ENCODE results near the gene TOMM20.

The TOMM20 gene

DNA sequence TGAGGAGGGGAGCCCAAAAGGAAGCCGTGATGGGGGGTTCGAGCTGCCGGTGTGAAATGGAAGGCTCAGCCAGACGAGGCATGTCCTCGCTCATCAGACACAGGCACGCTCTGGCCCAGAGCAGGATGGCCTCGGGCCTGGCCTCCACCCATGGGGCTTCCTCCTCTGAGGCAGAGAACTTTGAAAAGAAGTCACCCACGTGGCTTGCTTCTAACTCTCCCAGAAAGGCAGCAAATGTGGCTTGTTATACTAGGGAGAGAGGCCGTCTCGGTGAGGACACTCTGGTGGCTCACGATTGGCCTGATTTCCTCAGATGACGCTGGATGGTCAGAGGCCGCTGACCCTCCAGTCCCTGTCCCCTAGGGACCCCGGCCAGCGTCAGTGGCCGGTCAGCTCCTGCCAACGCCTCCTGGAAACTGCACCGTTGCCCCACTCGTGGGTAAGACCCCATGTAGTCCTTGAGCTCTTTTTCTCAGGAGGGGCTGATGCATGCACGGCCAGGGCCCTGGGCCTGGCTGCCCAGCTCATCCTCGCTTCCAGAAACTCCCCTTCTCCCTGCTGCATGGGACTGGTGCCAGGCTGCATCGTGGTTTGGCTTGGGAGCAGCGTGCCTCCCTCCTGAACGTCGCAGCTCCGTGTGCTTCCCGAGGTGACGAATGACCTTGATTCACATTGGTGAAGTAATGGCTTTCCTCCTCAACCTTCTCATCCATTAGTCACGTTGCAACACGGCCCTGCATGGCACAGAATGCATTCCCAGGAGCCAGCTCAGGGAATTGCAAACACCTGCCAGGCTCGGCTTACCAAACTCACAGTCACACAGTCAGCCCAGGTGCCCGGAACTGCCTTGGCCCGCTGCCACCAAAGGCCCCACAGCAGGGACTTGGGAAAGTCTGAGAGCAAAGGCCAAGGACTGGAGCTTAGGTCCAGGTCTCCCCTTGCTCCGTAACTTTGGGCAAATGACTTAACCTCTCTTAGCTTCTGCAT, 58.8 kb downstream of the TOMM20 start:
- Histone ChIP-seq H3K79me2 (ENCODE audit: low read length) (no peaks in the 10 kb centered on the region), H3K27me3 (replicated peaks; ENCODE audit: insufficient read depth, low read length) (no peaks in the 10 kb centered on the region), H3K27ac (ENCODE audit: low read length) (no peak overlapping the region), H4K20me1 (ENCODE audit: insufficient read depth, low read length) (no peaks in the 10 kb centered on the region), H3K9ac (ENCODE audit: low read length) (no peak overlapping the region), H3K9me3 (replicated peaks; ENCODE audit: insufficient read depth, low read length) (no peaks in the 10 kb centered on the region), H2AFZ (ENCODE audit: low read length) (no peak overlapping the region), H3K4me1 (ENCODE audit: low read length) (peaks cover 20% of the 10 kb centered on the region), H3K36me3 (replicated peaks; ENCODE audit: insufficient read depth, low read length) (no peaks in the 10 kb centered on the region), H3K9me2 (replicated peaks; ENCODE audit: insufficient read depth, low read length) (no peaks in the 10 kb centered on the region), H3F3A (ENCODE audit: insufficient read depth, low read length) (peaks cover 19% of the 10 kb centered on the region), H3K4me3 (ENCODE audit: low read length) (no peak overlapping the region), H3K4me2 (ENCODE audit: low read depth, low read length) (no peak overlapping the region)
- no peak for DNase-seq
- TF ChIP-seq, protein P1, sequence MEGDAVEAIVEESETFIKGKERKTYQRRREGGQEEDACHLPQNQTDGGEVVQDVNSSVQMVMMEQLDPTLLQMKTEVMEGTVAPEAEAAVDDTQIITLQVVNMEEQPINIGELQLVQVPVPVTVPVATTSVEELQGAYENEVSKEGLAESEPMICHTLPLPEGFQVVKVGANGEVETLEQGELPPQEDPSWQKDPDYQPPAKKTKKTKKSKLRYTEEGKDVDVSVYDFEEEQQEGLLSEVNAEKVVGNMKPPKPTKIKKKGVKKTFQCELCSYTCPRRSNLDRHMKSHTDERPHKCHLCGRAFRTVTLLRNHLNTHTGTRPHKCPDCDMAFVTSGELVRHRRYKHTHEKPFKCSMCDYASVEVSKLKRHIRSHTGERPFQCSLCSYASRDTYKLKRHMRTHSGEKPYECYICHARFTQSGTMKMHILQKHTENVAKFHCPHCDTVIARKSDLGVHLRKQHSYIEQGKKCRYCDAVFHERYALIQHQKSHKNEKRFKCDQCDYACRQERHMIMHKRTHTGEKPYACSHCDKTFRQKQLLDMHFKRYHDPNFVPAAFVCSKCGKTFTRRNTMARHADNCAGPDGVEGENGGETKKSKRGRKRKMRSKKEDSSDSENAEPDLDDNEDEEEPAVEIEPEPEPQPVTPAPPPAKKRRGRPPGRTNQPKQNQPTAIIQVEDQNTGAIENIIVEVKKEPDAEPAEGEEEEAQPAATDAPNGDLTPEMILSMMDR (IDR thresholded peaks at IDR 0.05; ENCODE audit: low read length) = no peak
- TF ChIP-seq EZH2 (optimal IDR thresholded peaks at IDR 0.05; ENCODE audit: low read depth, low read length) (no peak), EZH2phosphoT487 (IDR thresholded peaks at IDR 0.05; ENCODE audit: low read length) (no peak)

DNA sequence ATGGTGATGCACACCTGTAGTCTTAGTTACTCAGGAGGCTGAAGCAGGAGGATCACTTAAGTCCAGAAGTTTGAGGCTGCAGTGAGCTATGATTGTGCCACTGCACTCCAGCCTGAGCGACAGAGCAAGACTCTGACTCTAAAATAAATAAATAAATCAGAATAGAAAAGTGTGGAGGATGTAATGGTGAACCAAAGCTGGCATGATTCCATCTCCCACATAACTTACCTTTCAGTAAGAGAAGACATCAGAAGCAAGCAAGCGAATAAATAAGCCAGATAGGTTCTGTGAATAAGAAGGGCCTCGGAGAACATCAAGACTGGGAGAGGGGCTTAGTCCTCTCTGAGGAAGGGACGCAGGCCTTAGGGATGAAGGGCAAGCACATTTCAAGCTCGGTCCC, 59.5 kb downstream of the TOMM20 start:
- H3K4me2 ChIP-seq (ENCODE audit: low read depth, low read length) = no peak overlapping the region
- no peak for TF ChIP-seq EZH2 (optimal IDR thresholded peaks at IDR 0.05; ENCODE audit: low read depth, low read length)
- TF ChIP-seq, protein P1 (IDR thresholded peaks at IDR 0.05; ENCODE audit: low read length) = no peak
- no peak for TF ChIP-seq EZH2phosphoT487 (IDR thresholded peaks at IDR 0.05; ENCODE audit: low read length)
- no peaks in the 10 kb centered on the region for H3K36me3 ChIP-seq (replicated peaks; ENCODE audit: insufficient read depth, low read length)
- no peaks in the 10 kb centered on the region for H4K20me1 ChIP-seq (ENCODE audit: insufficient read depth, low read length)
- H3K4me1 ChIP-seq (ENCODE audit: low read length) = peaks cover 13% of the 10 kb centered on the region
- H3K9me3 ChIP-seq (replicated peaks; ENCODE audit: insufficient read depth, low read length) = no peaks in the 10 kb centered on the region
- no peak for DNase-seq
- no peaks in the 10 kb centered on the region for H3K9me2 ChIP-seq (replicated peaks; ENCODE audit: insufficient read depth, low read length)
- no peak overlapping the region for H3K4me3 ChIP-seq (ENCODE audit: low read length)
- H3F3A ChIP-seq (ENCODE audit: insufficient read depth, low read length) = peaks cover 12% of the 10 kb centered on the region
- no peaks in the 10 kb centered on the region for H3K27me3 ChIP-seq (replicated peaks; ENCODE audit: insufficient read depth, low read length)
- no peak overlapping the region for H3K9ac ChIP-seq (ENCODE audit: low read length)
- no peaks in the 10 kb centered on the region for H3K79me2 ChIP-seq (ENCODE audit: low read length)
- no peak overlapping the region for H2AFZ ChIP-seq (ENCODE audit: low read length)
- no peak overlapping the region for H3K27ac ChIP-seq (ENCODE audit: low read length)

DNA sequence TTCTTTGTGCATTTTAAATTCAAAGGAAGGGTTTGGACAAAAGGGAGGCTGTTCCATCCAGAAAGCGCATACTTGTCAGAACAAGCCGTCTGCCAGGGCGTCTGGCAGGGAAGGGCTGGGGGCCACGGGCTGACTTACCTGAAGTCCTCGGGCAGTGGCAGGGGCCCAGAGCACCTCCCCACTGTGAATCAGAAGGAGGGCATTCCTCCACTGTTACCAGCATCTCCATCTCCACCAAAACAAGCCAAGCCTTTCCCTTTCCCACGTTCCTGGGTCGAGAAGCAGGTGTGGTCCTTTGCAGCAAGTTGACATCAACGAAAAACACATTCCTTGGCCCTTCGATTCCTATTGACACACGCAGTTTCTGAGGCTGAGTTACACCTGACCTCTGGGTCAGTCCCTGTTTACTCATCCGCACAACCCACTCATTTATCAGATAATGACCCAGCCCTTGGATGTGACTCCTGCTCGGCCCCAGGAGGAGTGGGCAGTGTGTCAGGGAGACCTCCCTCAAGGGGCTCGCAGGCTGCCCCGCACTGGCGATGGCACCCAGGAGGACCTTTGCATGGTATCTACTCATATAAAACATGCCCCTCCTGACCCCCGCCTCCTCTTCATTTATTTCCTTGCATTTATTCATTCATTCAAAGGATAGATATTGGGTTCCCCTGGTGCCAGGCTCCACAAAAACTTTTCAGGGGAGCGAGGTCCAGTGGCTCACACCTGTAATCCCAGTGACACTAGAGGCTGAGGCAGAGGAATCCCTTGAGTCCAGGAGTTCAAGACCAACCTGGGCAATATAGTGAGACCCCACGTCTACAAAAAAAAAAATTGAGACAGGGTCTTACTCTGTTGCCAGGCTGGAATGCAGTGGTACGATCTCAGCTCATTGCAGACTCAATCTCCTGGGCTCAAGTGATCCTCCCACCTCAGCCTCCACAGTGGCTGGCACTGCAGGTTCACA, 60.2 kb downstream of the TOMM20 start:
- TF ChIP-seq EZH2 (optimal IDR thresholded peaks at IDR 0.05; ENCODE audit: low read depth, low read length) (no peak), EZH2phosphoT487 (IDR thresholded peaks at IDR 0.05; ENCODE audit: low read length) (no peak)
- TF ChIP-seq, protein P1 (IDR thresholded peaks at IDR 0.05; ENCODE audit: low read length) = no peak
- no peaks in the 10 kb centered on the region for H3K9me3 ChIP-seq (replicated peaks; ENCODE audit: insufficient read depth, low read length)
- H3K36me3 ChIP-seq (replicated peaks; ENCODE audit: insufficient read depth, low read length) = no peaks in the 10 kb centered on the region
- no peak overlapping the region for H3K27ac ChIP-seq (ENCODE audit: low read length)
- no peak overlapping the region for H2AFZ ChIP-seq (ENCODE audit: low read length)
- H4K20me1 ChIP-seq (ENCODE audit: insufficient read depth, low read length) = no peaks in the 10 kb centered on the region
- no peaks in the 10 kb centered on the region for H3K27me3 ChIP-seq (replicated peaks; ENCODE audit: insufficient read depth, low read length)
- H3K4me1 ChIP-seq (ENCODE audit: low read length) = peaks cover 12% of the 10 kb centered on the region
- no peaks in the 10 kb centered on the region for H3K79me2 ChIP-seq (ENCODE audit: low read length)
- H3K9me2 ChIP-seq (replicated peaks; ENCODE audit: insufficient read depth, low read length) = no peaks in the 10 kb centered on the region
- H3K4me2 ChIP-seq (ENCODE audit: low read depth, low read length) = no peak overlapping the region
- peaks cover 7% of the 10 kb centered on the region for H3F3A ChIP-seq (ENCODE audit: insufficient read depth, low read length)
- no peak for DNase-seq
- H3K9ac ChIP-seq (ENCODE audit: low read length) = no peak overlapping the region
- no peak overlapping the region for H3K4me3 ChIP-seq (ENCODE audit: low read length)
